Transverse colon (tissue), 4 donors: Measurements from ENCODE around the gene NEMP2. TPM values are rescaled to one million over a fixed set of nuclear protein-coding genes. Genes with fewer than 3 reads are reported as not detected.

Experiments
- DNase-seq: peaks from one replicate; pipeline ENCODE4 v3.0.0-alpha.2; 2019
- H3K27ac ChIP-seq, 4 donors: fragments of 200-600 bp; sonication (generic); 2 replicates each; pipeline ENCODE4 v1.5.1; 2016 to 2018; ENCODE audit warnings: inconsistent platforms in 4 of 4
- H3K27me3 ChIP-seq: fragments of 200-600 bp; sonication (generic); 2 replicates; pipeline ENCODE4 v1.5.1; 2017; ENCODE audit warnings: inconsistent platforms
- H3K36me3 ChIP-seq, 4 donors: fragments of 200-600 bp; sonication (generic); 2 replicates each; pipeline ENCODE4 v1.5.1; 2017 to 2019; ENCODE audit warnings: inconsistent platforms in 4 of 4
- H3K4me1 ChIP-seq, 4 donors: fragments of 200-600 bp; sonication (generic); 2 replicates each; pipeline ENCODE4 v1.5.1; 2017 to 2020; ENCODE audit warnings: inconsistent platforms in 4 of 4
- H3K4me3 ChIP-seq, 4 donors: fragments of 200-600 bp; sonication (generic); 1 replicate in 1 of 4; 2 replicates in 3 of 4; pipeline versions ENCODE4 v1.5.1 to v1.6.1; 2017 to 2019; ENCODE audit warnings: inconsistent platforms in 4 of 4
- H3K9me3 ChIP-seq, 2 donors: fragments of 200-600 bp; sonication (generic); 2 replicates each; pipeline ENCODE4 v1.5.1; 2017 to 2019; ENCODE audit warnings: inconsistent platforms in 2 of 2
- EP300 ChIP-seq: sonication (generic); formaldehyde crosslinking; IDR thresholded peaks from one replicate; pipeline ENCODE4 v1.6.1; 2017; ENCODE audit warnings: antibody characterized with exemption, low read depth
- POLR2A ChIP-seq: fragments of 450-650 bp; IDR thresholded peaks from one replicate; pipeline ENCODE4 v1.6.1; 2016; ENCODE audit warnings: antibody characterized with exemption, mild to moderate bottlenecking, moderate library complexity
- POLR2AphosphoS5 ChIP-seq, 3 donors: sonication (generic); formaldehyde crosslinking; IDR thresholded peaks; one replicate each; pipeline ENCODE4 v1.6.1; 2016; ENCODE audit warnings: antibody characterized with exemption in 3 of 3
- WGBS, 2 donors: methylation state at CpG; one replicate each; pipeline ENCODE4 v1.1.5; 2018; ENCODE audit warnings: low coverage in 1 of 2; 5-methylcytosine and 5-hydroxymethylcytosine counted together
- in situ Hi-C, 4 donors: fragments of 200-750 bp; cut with MboI; loops; one replicate each; pipeline versions ENCODE4 v1.15.0 to v1.15.1; 2017; ENCODE audit warnings: low sequenced_read_pairs in 3 of 4, low pct_ligation_motif_present in 1 of 4, low pct_unique_long_range_greater_than_20kb in 1 of 4
- intact Hi-C: fragments of 100-400 bp; cut with DNase I; formaldehyde crosslinking; loops from one replicate; pipeline ENCODE4 v1.15.1; 2023; ENCODE audit warnings: low total_unique reads
- total RNA-seq, 4 donors: library from RNA; depleted of rRNA; stranded (reverse); fragments of >200 nt; gene quantifications; one replicate each; pipeline ENCODE4 v1.1.0, GENCODE V29; 2016
- TF ChIP-seq, protein P1 (sequence below), 5 experiments: fragments of 200-600 bp in 3 of 5; fragments of 450-650 bp in 2 of 5; sonication (generic) in 3 of 5; IDR thresholded peaks; 1 replicate in 2 of 5; 2 replicates in 3 of 5; pipeline ENCODE4 v1.5.1; 2016 to 2017; ENCODE audit warnings: antibody characterized with exemption in 5 of 5, inconsistent platforms in 3 of 5, mild to moderate bottlenecking in 2 of 5, moderate library complexity in 1 of 5

The NEMP2 gene
- total RNA-seq, 4 donors from 2014 or later, result 0.20 to 2.4 (median 1.6) TPM; not detected in 1

DNA sequence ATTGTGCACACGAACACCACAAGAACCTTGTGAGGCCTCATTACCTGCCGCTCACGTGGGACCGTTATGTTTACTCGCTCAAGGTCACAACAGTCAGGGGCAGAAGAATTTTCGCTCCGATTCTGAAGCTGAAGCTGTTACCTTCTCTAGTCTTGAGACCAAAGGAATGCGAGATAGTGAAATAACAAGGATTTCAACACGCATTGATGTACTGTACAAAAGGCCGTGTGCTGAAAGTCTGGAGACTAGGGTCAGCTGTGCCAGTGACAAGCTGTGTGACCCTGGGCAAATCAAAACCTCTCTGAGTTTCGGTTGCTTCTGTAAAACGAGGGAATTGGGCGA is 583 bp downstream of the NEMP2 start:
- Histone ChIP-seq H3K4me3 (peak overlapping the region; percentile 45 to 91 (median 80)), H3K27me3 (no peaks in the 10 kb centered on the region), H3K27ac (peak overlapping the region; percentile 93 to 98 (median 98)), H3K4me1 (peaks cover 0 to 31% (median 19%) of the 10 kb centered on the region in 4 donors), H3K36me3 (no peaks in the 10 kb centered on the region), H3K9me3 (peaks cover under 1 to 1% of the 10 kb centered on the region in 2 donors)
- TF ChIP-seq EP300, result no peak
- TF ChIP-seq, protein P1, sequence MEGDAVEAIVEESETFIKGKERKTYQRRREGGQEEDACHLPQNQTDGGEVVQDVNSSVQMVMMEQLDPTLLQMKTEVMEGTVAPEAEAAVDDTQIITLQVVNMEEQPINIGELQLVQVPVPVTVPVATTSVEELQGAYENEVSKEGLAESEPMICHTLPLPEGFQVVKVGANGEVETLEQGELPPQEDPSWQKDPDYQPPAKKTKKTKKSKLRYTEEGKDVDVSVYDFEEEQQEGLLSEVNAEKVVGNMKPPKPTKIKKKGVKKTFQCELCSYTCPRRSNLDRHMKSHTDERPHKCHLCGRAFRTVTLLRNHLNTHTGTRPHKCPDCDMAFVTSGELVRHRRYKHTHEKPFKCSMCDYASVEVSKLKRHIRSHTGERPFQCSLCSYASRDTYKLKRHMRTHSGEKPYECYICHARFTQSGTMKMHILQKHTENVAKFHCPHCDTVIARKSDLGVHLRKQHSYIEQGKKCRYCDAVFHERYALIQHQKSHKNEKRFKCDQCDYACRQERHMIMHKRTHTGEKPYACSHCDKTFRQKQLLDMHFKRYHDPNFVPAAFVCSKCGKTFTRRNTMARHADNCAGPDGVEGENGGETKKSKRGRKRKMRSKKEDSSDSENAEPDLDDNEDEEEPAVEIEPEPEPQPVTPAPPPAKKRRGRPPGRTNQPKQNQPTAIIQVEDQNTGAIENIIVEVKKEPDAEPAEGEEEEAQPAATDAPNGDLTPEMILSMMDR (IDR thresholded peaks at IDR 0.05), result no peak
- no peak for TF ChIP-seq POLR2AphosphoS5 (IDR thresholded peaks at IDR 0.05)
- TF ChIP-seq POLR2A, result no peak
- intact Hi-C loops (loop anchor here (5.0 kb wide), 1 partner anchor 113 kb away; the partner anchor contains the start of gene NAB1), in situ Hi-C loops (loop anchor here in 1 of 4 donors (25.0 kb wide), 1 partner anchor 103 kb away; the partner anchor contains the start of gene NAB1)
- DNase-seq, result no peak
- 6% methylated on average over 13 of the region's 13 CpGs; no CpG with 5 or more reads in 1 of the 2 donors for WGBS, 2 donors

DNA sequence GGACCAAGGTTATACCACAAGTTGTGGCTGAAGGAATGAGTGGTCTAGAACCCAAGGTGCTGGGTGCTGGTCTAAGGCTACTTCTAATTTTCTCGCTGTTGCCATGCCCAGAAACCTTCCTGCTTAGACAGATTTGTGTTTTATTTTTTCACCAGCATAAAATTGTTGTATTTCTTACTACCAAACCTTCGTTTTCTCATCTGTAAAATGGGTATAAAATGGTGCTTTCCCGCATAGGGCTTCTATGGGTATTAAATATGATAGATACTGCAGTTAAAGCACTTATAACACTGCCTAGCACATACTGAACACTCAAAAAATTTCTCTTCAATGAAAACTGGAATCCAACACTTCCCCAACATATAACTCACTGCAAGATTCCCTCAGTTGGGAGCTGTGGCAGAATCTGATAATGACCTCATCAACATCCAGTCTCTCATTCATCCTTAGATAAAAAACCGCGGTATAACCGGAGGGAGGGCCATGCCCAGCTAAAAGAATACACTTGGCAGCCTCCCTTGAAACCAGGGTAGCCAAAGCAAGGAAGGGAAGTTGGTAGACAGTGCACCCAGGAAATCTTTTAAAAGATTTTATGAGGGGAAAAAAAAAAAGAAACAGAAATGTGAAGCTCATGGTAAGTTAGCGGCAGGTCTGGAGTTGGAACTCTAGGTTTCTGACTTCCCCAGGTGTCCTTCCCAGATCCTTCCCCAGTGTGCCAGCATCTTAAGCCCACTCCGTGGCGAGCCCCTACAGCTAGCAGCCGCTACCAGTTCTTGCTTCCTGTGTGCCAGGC is 1.2 kb downstream of the NEMP2 start:
- in situ Hi-C loops, result loop anchor here in 1 of 4 donors (25.0 kb wide), 1 partner anchor 104 kb away; the partner anchor contains the start of gene NAB1
- peak overlapping the region; percentile 45 to 91 (median 80) for H3K4me3 ChIP-seq
- H3K9me3 ChIP-seq, result no peaks in the 10 kb centered on the region
- no peaks in the 10 kb centered on the region for H3K36me3 ChIP-seq
- DNase-seq, result peak; percentile 35
- peaks cover 0 to 31% (median 19%) of the 10 kb centered on the region in 4 donors for H3K4me1 ChIP-seq
- H3K27ac ChIP-seq, result peak overlapping the region; percentile 93 to 98 (median 98)
- intact Hi-C loops, result loop anchor here (5.0 kb wide), 1 partner anchor 114 kb away; the partner anchor contains the start of gene NAB1
- WGBS, 2 donors, result 45 to 58% methylated on average over 8 to 10 of the region's 10 CpGs
- no peak for TF ChIP-seq EP300
- no peak for TF ChIP-seq POLR2A
- no peak for TF ChIP-seq POLR2AphosphoS5 (IDR thresholded peaks at IDR 0.05)
- TF ChIP-seq, protein P1 (IDR thresholded peaks at IDR 0.05), result no peak
- no peaks in the 10 kb centered on the region for H3K27me3 ChIP-seq

DNA sequence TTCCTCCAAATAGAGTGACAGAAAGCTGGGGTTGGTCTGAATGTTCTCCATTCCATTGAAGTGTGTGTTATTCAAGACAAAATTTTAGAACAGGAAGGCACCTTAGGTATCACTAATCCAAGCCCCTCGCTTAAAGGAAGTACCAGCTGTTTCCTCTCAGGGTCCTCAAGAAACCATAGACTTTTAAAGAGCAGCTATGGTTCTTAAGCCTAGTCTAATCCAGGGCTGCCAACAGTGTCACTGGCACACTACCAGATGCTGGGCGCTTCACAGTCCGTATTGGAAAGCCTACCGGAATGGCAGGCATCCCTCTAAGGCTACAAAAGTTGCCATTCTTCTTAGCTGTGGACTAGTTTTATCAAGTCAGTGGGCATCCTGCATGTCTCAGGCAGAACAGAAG is 1.9 kb downstream of the NEMP2 start:
- H3K36me3 ChIP-seq, result no peaks in the 10 kb centered on the region
- no peak overlapping the region for H3K27ac ChIP-seq
- H3K27me3 ChIP-seq, result no peaks in the 10 kb centered on the region
- WGBS, 2 donors, result 74% methylated on average over 4 of the region's 4 CpGs; no CpG with 5 or more reads in 1 of the 2 donors
- DNase-seq, result no peak
- peaks cover 0 to 31% (median 19%) of the 10 kb centered on the region in 4 donors for H3K4me1 ChIP-seq
- H3K4me3 ChIP-seq, result no peak overlapping the region
- intact Hi-C loops (loop anchor here (5.0 kb wide), 1 partner anchor 115 kb away; the partner anchor contains the start of gene NAB1), in situ Hi-C loops (loop anchor here in 1 of 4 donors (25.0 kb wide), 1 partner anchor 105 kb away; the partner anchor contains the start of gene NAB1)
- H3K9me3 ChIP-seq, result no peaks in the 10 kb centered on the region
- TF ChIP-seq POLR2A, result no peak
- TF ChIP-seq POLR2AphosphoS5 (IDR thresholded peaks at IDR 0.05), result no peak
- TF ChIP-seq, protein P1 (IDR thresholded peaks at IDR 0.05), result no peak
- TF ChIP-seq EP300, result no peak

DNA sequence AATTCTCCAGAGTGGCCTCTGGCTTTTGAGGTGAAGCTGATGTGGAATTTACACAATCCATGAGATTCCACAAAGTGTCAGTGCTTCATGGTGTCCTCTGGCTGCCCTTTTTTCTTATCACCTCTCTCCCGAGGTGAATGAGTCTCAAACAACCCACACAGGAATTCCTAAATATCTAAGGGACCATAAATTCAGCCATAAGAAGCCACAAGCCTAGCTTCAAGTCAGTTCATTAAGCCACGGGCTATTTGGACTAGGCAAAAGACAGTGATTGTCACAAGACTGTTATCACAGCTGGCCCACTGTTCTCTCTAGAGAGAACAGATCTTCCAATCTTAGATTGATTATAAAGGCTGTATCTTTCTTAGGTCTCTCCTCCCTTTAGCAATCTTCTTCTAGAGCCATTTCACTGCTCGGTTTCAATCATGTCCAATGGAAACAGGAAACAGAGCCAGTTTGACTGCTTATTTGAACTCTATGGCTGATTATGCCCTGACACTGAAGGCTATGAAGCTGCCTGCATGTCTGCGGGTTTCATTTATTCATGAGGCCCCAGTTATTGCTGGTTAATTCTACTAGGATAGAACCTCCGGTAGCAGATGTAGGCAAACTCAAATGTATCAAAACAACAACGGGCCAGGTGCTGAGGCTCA is 4.1 kb downstream of the NEMP2 start:
- Histone ChIP-seq H3K9me3 (no peaks in the 10 kb centered on the region), H3K36me3 (no peaks in the 10 kb centered on the region), H3K27ac (no peak overlapping the region), H3K27me3 (no peaks in the 10 kb centered on the region), H3K4me1 (peaks cover 0 to 27% (median 12%) of the 10 kb centered on the region in 4 donors), H3K4me3 (no peak overlapping the region)
- intact Hi-C loops, result loop anchor here (5.0 kb wide), 1 partner anchor 117 kb away; the partner anchor contains the start of gene NAB1
- WGBS, 2 donors, result 46 to 67% methylated on average over 4 to 6 of the region's 6 CpGs
- TF ChIP-seq POLR2A, result no peak
- in situ Hi-C loops, result loop anchor here in 1 of 4 donors (25.0 kb wide), 1 partner anchor 107 kb away; the partner anchor contains the start of gene NAB1
- DNase-seq, result no peak
